GM19238 (cell line): ENCODE data around the gene ECM1.

ENCODE experiments used
- DNase-seq: peaks from one replicate; pipeline ENCODE4 v3.0.0; 2011; ENCODE audit warnings: low spot score; ENCODE audit not compliant: insufficient read length

Gene ECM1

DNA sequence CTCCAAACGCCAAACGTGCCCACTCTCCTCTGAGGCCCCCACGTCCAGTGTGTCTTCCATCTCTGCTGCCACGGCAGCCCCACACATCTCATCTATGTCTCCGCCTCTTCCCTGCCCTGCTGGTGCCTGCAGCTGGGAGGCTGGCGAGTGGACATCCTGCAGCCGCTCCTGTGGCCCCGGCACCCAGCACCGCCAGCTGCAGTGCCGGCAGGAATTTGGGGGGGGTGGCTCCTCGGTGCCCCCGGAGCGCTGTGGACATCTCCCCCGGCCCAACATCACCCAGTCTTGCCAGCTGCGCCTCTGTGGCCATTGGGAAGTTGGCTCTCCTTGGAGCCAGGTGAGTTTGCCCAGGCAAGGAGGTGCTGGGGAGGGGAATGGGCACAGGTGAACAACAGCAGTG is 49.9 kb downstream of the ECM1 start:
- DNase-seq, result no peak

DNA sequence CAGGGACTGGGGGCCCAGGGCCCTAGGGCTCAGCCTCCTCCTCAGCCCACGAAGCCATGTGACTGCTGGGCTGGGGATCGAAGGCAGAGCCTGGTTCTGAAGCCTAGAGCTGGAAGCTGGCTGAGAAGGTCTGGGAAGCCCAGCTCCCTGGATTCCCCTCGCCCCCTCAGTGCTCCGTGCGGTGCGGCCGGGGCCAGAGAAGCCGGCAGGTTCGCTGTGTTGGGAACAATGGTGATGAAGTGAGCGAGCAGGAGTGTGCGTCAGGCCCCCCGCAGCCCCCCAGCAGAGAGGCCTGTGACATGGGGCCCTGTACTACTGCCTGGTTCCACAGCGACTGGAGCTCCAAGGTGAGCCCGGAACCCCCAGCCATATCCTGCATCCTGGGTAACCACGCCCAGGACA is 50.4 kb downstream of the ECM1 start:
- no peak for DNase-seq

DNA sequence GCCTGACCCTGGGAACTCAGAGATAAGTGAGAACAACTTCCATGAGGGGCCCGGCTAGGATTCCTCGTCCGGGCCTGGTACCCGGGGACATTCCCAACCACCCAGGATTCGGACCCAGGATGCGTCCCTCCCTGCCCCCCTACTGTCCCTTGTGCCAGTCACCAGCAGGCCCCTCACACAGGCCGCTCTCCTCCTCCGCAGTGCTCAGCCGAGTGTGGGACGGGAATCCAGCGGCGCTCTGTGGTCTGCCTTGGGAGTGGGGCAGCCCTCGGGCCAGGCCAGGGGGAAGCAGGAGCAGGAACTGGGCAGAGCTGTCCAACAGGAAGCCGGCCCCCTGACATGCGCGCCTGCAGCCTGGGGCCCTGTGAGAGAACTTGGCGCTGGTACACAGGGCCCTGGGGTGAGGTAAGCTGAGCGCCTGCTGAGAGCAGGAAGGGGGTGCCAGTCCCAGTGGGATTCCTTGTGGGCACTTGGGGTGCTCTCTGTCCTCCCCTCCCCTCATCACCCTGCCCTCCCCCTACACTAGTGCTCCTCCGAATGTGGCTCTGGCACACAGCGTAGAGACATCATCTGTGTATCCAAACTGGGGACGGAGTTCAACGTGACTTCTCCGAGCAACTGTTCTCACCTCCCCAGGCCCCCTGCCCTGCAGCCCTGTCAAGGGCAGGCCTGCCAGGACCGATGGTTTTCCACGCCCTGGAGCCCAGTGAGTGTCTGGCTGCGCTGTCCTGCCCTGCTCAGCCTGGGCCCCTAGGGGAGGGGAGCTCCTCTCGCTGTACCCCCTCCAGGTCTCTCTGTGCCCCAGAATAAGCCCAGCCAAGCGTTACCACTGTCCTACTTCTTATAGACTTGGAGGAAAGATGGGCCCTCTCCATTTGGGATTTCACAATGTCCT is 51.1 kb downstream of the ECM1 start:
- DNase-seq, result no peak

DNA sequence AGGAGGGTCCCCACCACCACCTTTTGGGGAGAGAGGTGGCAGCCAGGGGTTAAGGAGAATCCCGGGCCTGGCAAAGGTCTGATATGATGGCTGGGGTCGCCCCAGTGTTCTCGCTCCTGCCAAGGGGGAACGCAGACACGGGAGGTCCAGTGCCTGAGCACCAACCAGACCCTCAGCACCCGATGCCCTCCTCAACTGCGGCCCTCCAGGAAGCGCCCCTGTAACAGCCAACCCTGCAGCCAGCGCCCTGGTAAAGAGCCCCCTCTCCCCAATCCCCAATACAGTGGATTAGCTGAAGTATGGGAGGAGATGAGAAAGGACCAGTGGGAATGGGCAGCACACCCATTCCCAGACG is 51.7 kb downstream of the ECM1 start:
- DNase-seq, result no peak

DNA sequence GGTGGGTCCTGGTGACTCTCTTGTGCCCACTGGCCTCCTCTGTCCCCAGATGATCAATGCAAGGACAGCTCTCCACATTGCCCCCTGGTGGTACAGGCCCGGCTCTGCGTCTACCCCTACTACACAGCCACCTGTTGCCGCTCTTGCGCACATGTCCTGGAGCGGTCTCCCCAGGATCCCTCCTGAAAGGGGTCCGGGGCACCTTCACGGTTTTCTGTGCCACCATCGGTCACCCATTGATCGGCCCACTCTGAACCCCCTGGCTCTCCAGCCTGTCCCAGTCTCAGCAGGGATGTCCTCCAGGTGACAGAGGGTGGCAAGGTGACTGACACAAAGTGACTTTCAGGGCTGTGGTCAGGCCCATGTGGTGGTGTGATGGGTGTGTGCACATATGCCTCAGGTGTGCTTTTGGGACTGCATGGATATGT is 52.1 kb downstream of the ECM1 start:
- DNase-seq, result peak; percentile 80

DNA sequence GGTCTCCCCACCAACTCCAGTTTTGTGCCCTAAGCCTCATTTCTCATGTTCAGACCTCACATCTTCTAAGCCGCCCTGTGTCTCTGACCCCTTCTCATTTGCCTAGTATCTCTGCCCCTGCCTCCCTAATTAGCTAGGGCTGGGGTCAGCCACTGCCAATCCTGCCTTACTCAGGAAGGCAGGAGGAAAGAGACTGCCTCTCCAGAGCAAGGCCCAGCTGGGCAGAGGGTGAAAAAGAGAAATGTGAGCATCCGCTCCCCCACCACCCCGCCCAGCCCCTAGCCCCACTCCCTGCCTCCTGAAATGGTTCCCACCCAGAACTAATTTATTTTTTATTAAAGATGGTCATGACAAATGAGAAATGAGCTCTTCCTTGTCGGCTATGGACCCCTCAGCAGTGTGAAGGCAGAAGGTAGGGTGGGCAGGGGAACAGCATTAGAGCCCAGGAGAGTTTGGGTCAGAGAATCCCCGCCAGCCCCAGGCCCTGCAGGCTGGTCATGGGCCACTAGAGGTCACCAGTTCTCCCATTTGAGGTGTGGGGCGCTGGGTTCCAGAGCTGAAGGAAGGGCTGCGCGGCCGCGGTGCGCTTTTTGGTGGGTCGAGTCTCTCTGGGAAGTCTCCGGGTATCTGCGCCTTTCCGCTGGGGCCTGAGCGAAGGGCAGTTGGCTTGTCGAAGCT is 52.8 kb downstream of the ECM1 start:
- DNase-seq, result peak; percentile 76

DNA sequence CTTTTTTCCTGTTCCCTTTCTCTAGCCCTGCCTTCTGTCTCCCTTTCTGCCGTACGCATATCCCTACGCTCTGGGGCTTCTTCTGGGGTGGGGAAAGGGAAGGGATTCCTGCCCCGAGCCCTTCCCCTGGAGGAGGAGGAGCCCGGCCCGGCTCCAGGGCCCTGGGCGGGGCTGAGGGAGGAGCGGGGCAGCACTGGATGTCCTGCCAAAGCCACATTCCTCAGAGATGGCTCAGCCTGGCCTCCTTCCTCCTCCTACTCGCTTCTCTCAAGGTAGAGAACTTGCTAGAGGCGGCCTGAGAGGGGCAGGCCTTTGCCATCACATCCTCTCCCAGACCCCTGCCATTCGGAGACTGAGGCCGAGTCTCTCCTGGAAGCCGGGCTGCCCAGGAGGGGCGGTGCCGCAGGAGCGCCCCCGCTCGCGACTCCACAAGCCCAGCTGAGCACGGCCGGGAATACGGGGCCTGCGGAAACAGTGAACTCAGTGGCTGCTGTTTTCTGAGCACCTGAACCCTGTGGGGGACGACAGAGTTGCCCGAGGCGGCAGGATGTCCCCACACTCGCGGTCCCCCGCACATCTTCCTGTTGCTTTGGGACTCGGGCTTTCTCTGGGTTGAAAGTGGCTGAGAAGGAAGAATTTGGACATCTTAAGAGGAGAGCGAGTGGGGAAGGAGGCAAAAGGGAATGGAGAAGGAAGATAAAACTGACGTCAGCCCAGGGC is 53.5 kb downstream of the ECM1 start:
- no peak for DNase-seq

DNA sequence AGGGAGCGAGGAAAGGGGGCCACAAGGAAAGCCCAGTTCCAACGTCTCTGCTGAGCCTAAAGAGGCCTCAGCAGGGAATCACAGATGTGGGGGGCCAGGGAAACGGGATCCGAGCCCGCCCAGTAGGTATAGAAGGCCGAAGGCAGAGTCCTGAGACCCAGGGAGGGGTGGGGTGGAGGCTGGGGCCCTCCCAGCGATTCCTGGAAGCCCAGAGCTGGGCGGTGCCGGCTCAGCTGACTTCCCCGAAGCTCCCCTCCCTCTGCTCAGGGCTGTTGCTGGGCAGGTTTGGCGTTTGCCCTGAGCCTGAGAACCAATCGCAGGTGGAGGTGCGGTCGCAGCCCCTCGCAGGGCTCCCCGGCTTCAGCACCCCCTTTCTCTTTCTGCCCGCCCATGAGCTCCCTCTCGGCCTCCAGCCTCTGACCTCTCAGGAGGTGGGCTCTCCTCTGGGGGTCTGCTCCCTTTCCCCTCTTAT is 54.1 kb downstream of the ECM1 start:
- peak; percentile 69 for DNase-seq

DNA sequence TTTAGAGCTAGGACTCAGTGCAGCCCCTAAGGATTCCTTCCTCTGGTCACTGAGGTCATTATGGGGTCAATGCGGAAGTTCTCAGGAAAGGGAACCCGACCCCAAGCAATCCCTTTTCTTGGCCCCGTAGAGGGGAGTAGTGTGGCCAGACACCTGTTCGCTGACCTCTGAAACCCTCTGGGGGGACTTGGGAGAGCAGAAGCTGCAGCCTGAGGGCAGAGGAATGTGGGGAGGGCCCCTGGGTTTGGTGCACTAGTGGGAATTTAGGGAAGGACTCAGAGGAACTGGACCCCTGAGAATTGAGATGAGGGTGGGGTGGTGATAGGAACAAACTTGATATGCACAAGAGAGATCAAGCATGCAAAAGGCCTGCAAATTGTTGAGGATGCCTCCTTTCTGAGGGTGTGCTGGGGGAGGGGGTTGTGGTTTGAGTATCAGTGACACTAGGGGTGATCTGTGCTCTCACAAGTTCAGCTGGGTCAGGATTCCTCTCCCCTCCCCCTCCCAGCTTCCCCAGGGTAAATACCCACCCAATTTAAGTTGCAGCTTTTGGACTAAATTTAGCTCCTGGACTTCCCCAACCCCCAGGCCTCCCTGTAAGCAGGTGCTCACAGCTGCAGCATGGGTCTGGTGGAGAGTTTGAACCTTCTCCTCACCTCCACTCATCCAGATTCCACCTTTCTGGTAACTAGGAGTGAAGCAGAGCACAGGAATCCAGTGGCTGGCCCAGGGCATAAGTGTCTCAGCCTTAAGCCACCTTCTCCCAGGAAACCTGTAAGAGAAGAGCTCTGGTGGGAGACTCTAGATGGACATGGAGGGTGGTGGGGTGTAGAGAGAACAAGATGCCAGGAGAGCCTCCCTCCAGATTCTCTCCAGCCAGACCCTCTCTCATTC is 54.8 kb downstream of the ECM1 start:
- DNase-seq, result peak; percentile 56
